ENCODE measurements around the gene IL2RG.

Gene IL2RG

GRCh38 chrX:71128915-71129765 is 17.8 kb upstream of the IL2RG start:
- no peak overlapping the region for H3K4me3 ChIP-seq (ENCODE audit: low read depth, low read length)
- DNase-seq (ENCODE audit: low read depth), result peak; percentile 68

GRCh38 chrX:71128166-71128833 is 16.9 kb upstream of the IL2RG start:
- no peak for TF ChIP-seq CTCF (IDR thresholded peaks at IDR 0.05; ENCODE audit: insufficient read depth, low read depth, low read length, missing control alignments)
- DNase-seq (ENCODE audit: low read depth), result no peak

More at GRCh38 chrX:71128915-71129765, 17.8 kb upstream of the IL2RG start:
- peak; percentile 72 for TF ChIP-seq CTCF (IDR thresholded peaks at IDR 0.05; ENCODE audit: insufficient read depth, low read depth, low read length, missing control alignments)

GRCh38 chrX:71118985-71119535 is 7.7 kb upstream of the IL2RG start:
- H3K4me3 ChIP-seq (ENCODE audit: low read depth, low read length), result peak overlapping the region; percentile 62
- DNase-seq (ENCODE audit: low read depth), result no peak
- TF ChIP-seq CTCF (IDR thresholded peaks at IDR 0.05; ENCODE audit: insufficient read depth, low read depth, low read length, missing control alignments), result no peak

More at GRCh38 chrX:71128166-71128833, 16.9 kb upstream of the IL2RG start:
- no peak overlapping the region for H3K4me3 ChIP-seq (ENCODE audit: low read depth, low read length)

GRCh38 chrX:71118032-71118984 is 6.9 kb upstream of the IL2RG start, which contains the start of gene MED12:
Gene MED12, plus strand, starts transcription at chrX:71118596. Its CDS starts 159 bp downstream, at chrX:71118755.
- H3K4me3 ChIP-seq (ENCODE audit: low read depth, low read length), result peak within 1 kb of the TSS; percentile 62
- no peak for TF ChIP-seq CTCF (IDR thresholded peaks at IDR 0.05; ENCODE audit: insufficient read depth, low read depth, low read length, missing control alignments)
- DNase-seq (ENCODE audit: low read depth), result peak; percentile 89

GRCh38 chrX:71117358-71117757 is 6.0 kb upstream of the IL2RG start:
- H3K4me3 ChIP-seq (ENCODE audit: low read depth, low read length), result no peak overlapping the region
- TF ChIP-seq CTCF (IDR thresholded peaks at IDR 0.05; ENCODE audit: insufficient read depth, low read depth, low read length, missing control alignments), result no peak
- no peak for DNase-seq (ENCODE audit: low read depth)

GRCh38 chrX:71111921-71112431 is 599 bp upstream of the IL2RG start:
- peak; percentile 51 for DNase-seq (ENCODE audit: low read depth)
- no peak for TF ChIP-seq CTCF (IDR thresholded peaks at IDR 0.05; ENCODE audit: insufficient read depth, low read depth, low read length, missing control alignments)
- H3K4me3 ChIP-seq (ENCODE audit: low read depth, low read length), result peak overlapping the region; percentile 64

Data from GM12865 (cell line).